HepG2 (cell line): ENCODE data around the gene SH2D3A. TPM values are rescaled to one million over a fixed set of nuclear protein-coding genes. Genes with fewer than 3 reads are reported as not detected.

Experiments
- ATM ChIP-seq: fragments of 450-650 bp; IDR thresholded peaks from 2 replicates; pipeline ENCODE4 v1.7.1; 2017; ENCODE audit warnings: mild to moderate bottlenecking, borderline replicate concordance
- ETV6 ChIP-seq: sonication (generic); formaldehyde crosslinking; conservative IDR thresholded peaks from 2 replicates; pipeline ENCODE4 v1.4.0; 2020; ENCODE audit warnings: missing genetic modification reagents
- FOSL2 ChIP-seq: sonication (generic); formaldehyde crosslinking; IDR thresholded peaks from 2 replicates; pipeline ENCODE4 v1.4.0; 2020; ENCODE audit warnings: missing genetic modification reagents
- GATAD2A ChIP-seq: IDR thresholded peaks from 2 replicates; pipeline ENCODE4 v1.6.1; 2016
- HNF4A ChIP-seq: sonication (generic); formaldehyde crosslinking; IDR thresholded peaks from 2 replicates; pipeline ENCODE4 v1.4.0; 2020; ENCODE audit warnings: missing genetic modification reagents
- HNF4G ChIP-seq, 2 experiments: sonication (generic) in 1 of 2; formaldehyde crosslinking in 1 of 2; IDR thresholded peaks; 2 replicates each; pipeline versions ENCODE4 v1.4.0 to v1.6.1; 2011 to 2020; ENCODE audit warnings: borderline replicate concordance in 2 of 2, low read depth in 2 of 2, mild to moderate bottlenecking in 2 of 2, low read length in 1 of 2, missing genetic modification reagents in 1 of 2, moderate library complexity in 1 of 2
- JARID2 ChIP-seq: sonication (generic); formaldehyde crosslinking; IDR thresholded peaks from 2 replicates; pipeline ENCODE4 v1.8.1; 2023; ENCODE audit warnings: missing genetic modification reagents, inconsistent platforms; ENCODE audit not compliant: insufficient replicate concordance
- JUNB ChIP-seq: sonication (generic); formaldehyde crosslinking; IDR thresholded peaks from 2 replicates; pipeline ENCODE4 v1.8.0; 2022; ENCODE audit warnings: missing genetic modification reagents, mild to moderate bottlenecking, borderline replicate concordance
- KLF11 ChIP-seq: IDR thresholded peaks from 2 replicates; pipeline ENCODE4 v1.6.1; 2016; ENCODE audit warnings: missing compliant biosample characterization
- MAFK ChIP-seq, 2 experiments: IDR thresholded peaks in 1 of 2; conservative IDR thresholded peaks in 1 of 2; 2 replicates each; pipeline ENCODE4 v1.6.1; 2011; ENCODE audit warnings: improper control_type of control experiment in 2 of 2, low read length in 2 of 2
- POLR2A ChIP-seq, 2 experiments: IDR thresholded peaks; 2 replicates each; pipeline ENCODE4 v1.6.1; 2011; ENCODE audit warnings: low read depth in 2 of 2, low read length in 2 of 2, mild to moderate bottlenecking in 1 of 2, moderate library complexity in 1 of 2; ENCODE audit not compliant: insufficient read depth in 1 of 2
- RFXAP ChIP-seq: sonication (generic); formaldehyde crosslinking; IDR thresholded peaks from 2 replicates; pipeline ENCODE4 v1.4.0; 2020; ENCODE audit warnings: missing genetic modification reagents, borderline replicate concordance
- SMAD1 ChIP-seq: sonication (generic); formaldehyde crosslinking; IDR thresholded peaks from 2 replicates; pipeline ENCODE4 v1.4.0; 2020; ENCODE audit warnings: missing genetic modification reagents, low read depth, mild to moderate bottlenecking, borderline replicate concordance
- ZBTB42 ChIP-seq: sonication (generic); formaldehyde crosslinking; IDR thresholded peaks from 2 replicates; pipeline ENCODE4 v1.5.0; 2020; ENCODE audit warnings: mild to moderate bottlenecking, missing genetic modification reagents
- ZMYM2 ChIP-seq: sonication (generic); formaldehyde crosslinking; IDR thresholded peaks from 2 replicates; pipeline ENCODE4 v1.8.0; 2022; ENCODE audit warnings: mild to moderate bottlenecking, missing genetic modification reagents
- ZNF230 ChIP-seq: sonication (generic); formaldehyde crosslinking; IDR thresholded peaks from 2 replicates; pipeline ENCODE4 v1.4.0; 2020; ENCODE audit warnings: mild to moderate bottlenecking, missing genetic modification reagents
- ZNF331 ChIP-seq: sonication (generic); formaldehyde crosslinking; IDR thresholded peaks from 2 replicates; pipeline ENCODE4 v1.4.0; 2020; ENCODE audit warnings: missing genetic modification reagents
- ZNF549 ChIP-seq: sonication (generic); formaldehyde crosslinking; IDR thresholded peaks from 2 replicates; pipeline ENCODE4 v1.5.0; 2020; ENCODE audit warnings: missing genetic modification reagents
- ZNF644 ChIP-seq: IDR thresholded peaks from 2 replicates; pipeline ENCODE4 v1.6.1; 2016; ENCODE audit warnings: low read depth
- ZNF672 ChIP-seq: sonication (generic); formaldehyde crosslinking; IDR thresholded peaks from 2 replicates; pipeline ENCODE4 v1.8.1; 2022; ENCODE audit warnings: missing genetic modification reagents
- ZNF709 ChIP-seq: sonication (generic); formaldehyde crosslinking; IDR thresholded peaks from 2 replicates; pipeline ENCODE4 v1.5.0; 2020; ENCODE audit warnings: mild to moderate bottlenecking, missing genetic modification reagents
- ZNF737 ChIP-seq: sonication (generic); formaldehyde crosslinking; IDR thresholded peaks from 2 replicates; pipeline ENCODE4 v1.5.0; 2020; ENCODE audit warnings: missing genetic modification reagents, mild to moderate bottlenecking, borderline replicate concordance
- ZNF781 ChIP-seq: sonication (generic); formaldehyde crosslinking; IDR thresholded peaks from 2 replicates; pipeline ENCODE4 v1.5.1; 2020; ENCODE audit warnings: borderline replicate concordance, mild to moderate bottlenecking, missing genetic modification reagents; ENCODE audit errors: not compliant biosample characterization
- polyA plus RNA-seq, 8 experiments: library from polyadenylated mRNA; depleted of rRNA in 3 of 8; stranded (reverse) in 7 of 8; unstranded in 1 of 8; fragments of >200 nt; fragmentation: Illumina TruSeq in 4 of 8; extraction: Trizol in 4 of 8; gene quantifications; 2 replicates each; pipeline versions ENCODE4 v1.2.1 to v1.2.3, GENCODE V29; 2011 to 2016; ENCODE audit warnings: low read depth in 4 of 8, missing spikeins in 1 of 8, mixed read lengths in 1 of 8; ENCODE audit not compliant: insufficient read depth in 1 of 8
- total RNA-seq, 5 experiments: library from RNA; depleted of rRNA; stranded (reverse); fragments of >200 nt; fragmentation: Illumina TruSeq; extraction: Trizol; gene quantifications; 2 replicates each; pipeline ENCODE4 v1.2.3, GENCODE V29; 2016; ENCODE audit warnings: low read depth in 1 of 5
- TF ChIP-seq, protein P1 (sequence below): sonication (generic); formaldehyde crosslinking; IDR thresholded peaks from 2 replicates; pipeline ENCODE4 v1.4.0; 2020; ENCODE audit warnings: low read depth, missing genetic modification reagents
- TF ChIP-seq, protein P2 (sequence below): conservative IDR thresholded peaks from 2 replicates; pipeline ENCODE4 v1.6.1; 2018; ENCODE audit warnings: missing genetic modification reagents

Gene SH2D3A
- total and polyA plus RNA-seq, 2 of the 13 experiments (the other 11 are each of a cell fraction or from before 2014, with no cell fraction given), result 1.0 to 2.2 TPM

DNA sequence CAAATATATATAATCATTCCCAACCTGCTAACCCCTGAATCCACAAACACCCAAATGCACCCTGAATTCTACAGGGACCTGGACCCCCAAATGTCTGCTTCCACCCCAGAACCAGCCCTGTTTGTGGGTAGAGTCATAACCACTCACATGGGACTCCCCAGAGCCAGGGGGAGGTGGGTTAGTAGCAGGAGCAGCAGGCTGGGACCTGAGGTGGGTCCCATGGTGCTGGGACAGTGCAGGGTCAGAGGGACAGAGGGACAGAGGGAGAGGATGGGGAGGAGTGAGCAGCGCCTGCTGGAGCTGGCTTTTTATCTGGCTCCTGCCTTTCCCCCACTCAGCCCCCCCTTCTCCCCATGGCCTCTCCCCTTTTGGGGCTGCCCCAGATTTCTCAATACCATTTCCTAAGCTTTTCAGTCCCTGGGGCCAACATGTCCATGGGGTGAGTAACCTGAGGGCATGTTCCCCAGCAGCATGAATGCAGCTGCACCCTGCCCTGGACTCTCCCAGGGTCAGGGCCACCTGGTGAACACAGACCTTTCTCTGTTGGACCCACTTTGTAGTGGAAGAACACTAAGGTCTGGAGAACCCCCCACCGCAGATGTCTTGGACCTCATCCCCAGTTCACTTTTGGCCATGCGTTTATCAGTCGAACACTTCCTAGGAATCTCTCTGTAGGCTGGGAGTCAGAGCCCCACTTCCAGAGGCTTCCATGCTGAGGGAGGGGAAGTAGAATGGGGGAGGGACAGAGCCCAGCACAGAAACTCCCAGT lies 46.7 kb downstream of the SH2D3A start, which contains the start of gene C3 (continued):
- TF ChIP-seq, protein P1, sequence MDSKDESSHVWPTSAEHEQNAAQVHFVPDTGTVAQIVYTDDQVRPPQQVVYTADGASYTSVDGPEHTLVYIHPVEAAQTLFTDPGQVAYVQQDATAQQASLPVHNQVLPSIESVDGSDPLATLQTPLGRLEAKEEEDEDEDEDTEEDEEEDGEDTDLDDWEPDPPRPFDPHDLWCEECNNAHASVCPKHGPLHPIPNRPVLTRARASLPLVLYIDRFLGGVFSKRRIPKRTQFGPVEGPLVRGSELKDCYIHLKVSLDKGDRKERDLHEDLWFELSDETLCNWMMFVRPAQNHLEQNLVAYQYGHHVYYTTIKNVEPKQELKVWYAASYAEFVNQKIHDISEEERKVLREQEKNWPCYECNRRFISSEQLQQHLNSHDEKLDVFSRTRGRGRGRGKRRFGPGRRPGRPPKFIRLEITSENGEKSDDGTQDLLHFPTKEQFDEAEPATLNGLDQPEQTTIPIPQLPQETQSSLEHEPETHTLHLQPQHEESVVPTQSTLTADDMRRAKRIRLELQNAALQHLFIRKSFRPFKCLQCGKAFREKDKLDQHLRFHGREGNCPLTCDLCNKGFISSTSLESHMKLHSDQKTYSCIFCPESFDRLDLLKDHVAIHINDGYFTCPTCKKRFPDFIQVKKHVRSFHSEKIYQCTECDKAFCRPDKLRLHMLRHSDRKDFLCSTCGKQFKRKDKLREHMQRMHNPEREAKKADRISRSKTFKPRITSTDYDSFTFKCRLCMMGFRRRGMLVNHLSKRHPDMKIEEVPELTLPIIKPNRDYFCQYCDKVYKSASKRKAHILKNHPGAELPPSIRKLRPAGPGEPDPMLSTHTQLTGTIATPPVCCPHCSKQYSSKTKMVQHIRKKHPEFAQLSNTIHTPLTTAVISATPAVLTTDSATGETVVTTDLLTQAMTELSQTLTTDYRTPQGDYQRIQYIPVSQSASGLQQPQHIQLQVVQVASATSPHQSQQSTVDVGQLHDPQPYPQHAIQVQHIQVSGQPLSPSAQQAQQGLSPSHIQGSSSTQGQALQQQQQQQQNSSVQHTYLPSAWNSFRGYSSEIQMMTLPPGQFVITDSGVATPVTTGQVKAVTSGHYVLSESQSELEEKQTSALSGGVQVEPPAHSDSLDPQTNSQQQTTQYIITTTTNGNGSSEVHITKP (CRISPR knock-in tag), result peak; percentile 94
- peak; percentile 76; the same call in 1 of the 2 replicates for TF ChIP-seq KLF11
- TF ChIP-seq ATM, result no peak
- TF ChIP-seq ZMYM2 (CRISPR knock-in tag), result peak; percentile 97
- TF ChIP-seq ZNF331 (CRISPR knock-in tag), result peak; percentile 87
- no peak for TF ChIP-seq MAFK (conservative IDR thresholded peaks at IDR 0.05 in 1 of 2, IDR thresholded peaks at IDR 0.05 in 1 of 2; ENCODE audit: low read length in 2 of 2)
- TF ChIP-seq SMAD1, result 0 out of 2 replicates have a peak, but pooled peaks have one; percentile 46
- peak; percentile 55 for TF ChIP-seq ZNF781 (CRISPR knock-in tag)
- TF ChIP-seq RFXAP (CRISPR knock-in tag), result peak; percentile 83; the same call in 1 of the 2 replicates
- TF ChIP-seq ZNF737 (CRISPR knock-in tag), result peak; percentile 64; the same call in 1 of the 2 replicates
- peak; percentile 63 for TF ChIP-seq JARID2 (CRISPR knock-in tag)
- no peak for TF ChIP-seq ZNF672 (CRISPR knock-in tag)
- TF ChIP-seq HNF4G (IDR thresholded peaks at IDR 0.05; ENCODE audit: borderline replicate concordance, low read depth, low read length), result peak; percentile 95
- TF ChIP-seq HNF4G (CRISPR knock-in tag; IDR thresholded peaks at IDR 0.05; ENCODE audit: borderline replicate concordance, low read depth), result peak; percentile 95
- TF ChIP-seq, protein P2, sequence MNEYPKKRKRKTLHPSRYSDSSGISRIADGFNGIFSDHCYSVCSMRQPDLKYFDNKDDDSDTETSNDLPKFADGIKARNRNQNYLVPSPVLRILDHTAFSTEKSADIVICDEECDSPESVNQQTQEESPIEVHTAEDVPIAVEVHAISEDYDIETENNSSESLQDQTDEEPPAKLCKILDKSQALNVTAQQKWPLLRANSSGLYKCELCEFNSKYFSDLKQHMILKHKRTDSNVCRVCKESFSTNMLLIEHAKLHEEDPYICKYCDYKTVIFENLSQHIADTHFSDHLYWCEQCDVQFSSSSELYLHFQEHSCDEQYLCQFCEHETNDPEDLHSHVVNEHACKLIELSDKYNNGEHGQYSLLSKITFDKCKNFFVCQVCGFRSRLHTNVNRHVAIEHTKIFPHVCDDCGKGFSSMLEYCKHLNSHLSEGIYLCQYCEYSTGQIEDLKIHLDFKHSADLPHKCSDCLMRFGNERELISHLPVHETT (CRISPR knock-in tag), result 0 out of 2 replicates have a peak, but pooled peaks have one; percentile 37
- TF ChIP-seq GATAD2A, result peak; percentile 92
- TF ChIP-seq ZNF644 (CRISPR knock-in tag), result peak; percentile 29
- peak; percentile 100 for TF ChIP-seq POLR2A (IDR thresholded peaks at IDR 0.05; ENCODE audit: insufficient read depth in 1 of 2, low read depth in 2 of 2, low read length in 2 of 2)
- TF ChIP-seq ZNF709 (CRISPR knock-in tag), result peak; percentile 89; the same call in 1 of the 2 replicates
- peak; percentile 99 for TF ChIP-seq HNF4A (CRISPR knock-in tag)
- TF ChIP-seq ETV6, result no peak
- TF ChIP-seq FOSL2, result peak; percentile 88
- TF ChIP-seq ZNF230, result peak; percentile 53; the same call in 1 of the 2 replicates
- peak; percentile 34; the same call in 1 of the 2 replicates for TF ChIP-seq ZBTB42 (CRISPR knock-in tag)
- TF ChIP-seq ZNF549, result no peak
- no peak; the same call in 1 of the 2 replicates for TF ChIP-seq JUNB (CRISPR knock-in tag)
